ENCODE measurements around the gene MNAT1.
"Not testable (repeated sequence)": the region's sequence is repeated elsewhere in the genome, so short reads cannot be mapped to it uniquely, and the experiment has no call there.

Gene MNAT1

GRCh38 chr14:60736494-60736893 lies 1.9 kb downstream of the MNAT1 start:
- in situ Hi-C loops (cut with HindIII; ENCODE audit: low sequenced_read_pairs), result no loop called here

DNA sequence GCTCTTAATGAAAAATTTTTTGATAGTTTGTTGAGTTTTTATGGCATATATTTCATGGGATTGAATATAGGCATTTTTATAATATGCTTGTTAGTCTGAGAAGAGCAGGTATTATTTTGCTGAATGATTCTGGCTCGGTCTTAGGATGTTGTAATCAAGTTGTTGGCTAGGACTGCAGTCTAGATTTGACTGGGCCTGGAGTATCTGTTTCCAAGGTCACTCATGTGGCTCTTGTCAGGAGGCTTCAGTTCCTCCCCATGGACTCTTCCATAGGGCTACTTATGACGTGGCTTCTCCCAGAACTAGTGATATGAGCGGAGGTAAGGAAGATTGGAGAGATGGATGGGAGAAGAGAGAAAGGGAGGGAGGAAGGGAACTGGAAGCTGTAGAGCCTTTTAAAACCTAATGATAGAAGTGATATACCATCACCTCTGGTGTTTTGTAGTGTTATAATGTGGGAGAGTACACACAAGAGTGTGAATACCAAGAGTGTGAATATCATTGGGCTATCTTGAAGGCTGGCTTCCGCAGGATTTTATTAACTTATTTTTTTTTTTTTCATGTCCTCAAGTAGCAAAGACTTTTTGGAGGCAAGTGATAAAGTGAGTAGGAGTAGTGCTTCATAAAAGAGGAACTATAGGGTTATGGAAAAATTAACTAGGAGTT lies 4.4 kb downstream of the MNAT1 start:
- in situ Hi-C loops (cut with HindIII; ENCODE audit: low sequenced_read_pairs), result no loop called here

DNA sequence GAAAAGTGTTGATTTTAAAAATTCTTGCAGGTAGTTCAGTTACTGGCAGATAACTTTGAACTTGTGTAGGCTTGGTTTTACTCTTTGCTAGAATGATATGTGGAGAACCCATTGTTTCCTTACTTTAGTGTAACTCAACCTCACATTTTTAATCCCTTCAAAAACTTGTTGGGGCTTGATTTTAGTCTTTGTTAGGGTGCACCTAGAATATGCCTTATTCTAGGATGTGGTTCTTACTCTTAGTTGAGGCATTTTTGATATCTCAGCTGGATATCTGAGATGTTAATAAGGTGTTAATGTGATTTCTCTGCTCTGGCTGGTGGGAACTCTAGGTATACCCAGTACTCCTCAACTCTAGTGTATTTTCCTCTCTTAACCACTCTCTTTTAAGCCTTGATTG lies 10.0 kb downstream of the MNAT1 start:
- in situ Hi-C loops (cut with HindIII; ENCODE audit: low sequenced_read_pairs), result no loop called here

DNA sequence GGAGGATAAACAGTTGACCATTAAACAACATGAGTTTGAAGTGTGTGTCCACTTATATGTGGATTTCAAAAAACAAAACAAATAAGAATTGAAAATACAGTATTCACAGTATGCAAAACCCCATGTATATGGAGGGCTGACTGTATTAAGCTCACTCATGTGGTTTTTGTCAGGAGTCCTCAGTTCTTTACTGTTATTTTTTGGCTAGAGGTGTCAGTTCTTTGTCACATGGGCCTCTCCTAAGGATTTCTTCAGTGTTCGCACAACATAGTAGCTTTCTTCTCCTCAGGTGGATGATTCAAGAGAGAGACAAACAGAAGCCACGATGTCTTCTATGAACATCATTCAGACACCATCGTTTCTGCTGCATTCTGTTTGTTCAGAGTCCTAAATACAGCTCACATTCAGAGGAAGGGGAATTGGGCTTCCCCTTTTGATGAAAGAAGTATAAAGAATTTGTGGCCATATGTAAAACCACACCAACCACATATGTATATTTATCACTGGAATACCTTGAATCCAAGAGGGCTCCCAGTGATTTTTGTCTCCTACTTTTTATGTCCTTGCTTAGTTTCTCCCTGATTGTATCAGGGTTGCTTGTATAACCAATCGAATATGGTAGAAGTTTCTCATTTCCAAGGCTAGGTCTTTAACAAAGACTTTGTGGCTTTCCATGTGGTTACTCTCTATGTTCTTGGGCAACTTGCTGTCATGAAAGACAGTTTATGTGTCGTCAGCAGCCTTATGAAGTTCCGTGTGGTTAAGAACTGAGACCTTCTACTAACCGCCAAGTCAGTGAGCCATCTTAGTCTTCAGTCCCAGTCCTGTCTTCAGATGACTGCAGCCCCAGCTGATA lies 18.9 kb downstream of the MNAT1 start:
- in situ Hi-C loops (cut with HindIII; ENCODE audit: low sequenced_read_pairs), result no loop called here

DNA sequence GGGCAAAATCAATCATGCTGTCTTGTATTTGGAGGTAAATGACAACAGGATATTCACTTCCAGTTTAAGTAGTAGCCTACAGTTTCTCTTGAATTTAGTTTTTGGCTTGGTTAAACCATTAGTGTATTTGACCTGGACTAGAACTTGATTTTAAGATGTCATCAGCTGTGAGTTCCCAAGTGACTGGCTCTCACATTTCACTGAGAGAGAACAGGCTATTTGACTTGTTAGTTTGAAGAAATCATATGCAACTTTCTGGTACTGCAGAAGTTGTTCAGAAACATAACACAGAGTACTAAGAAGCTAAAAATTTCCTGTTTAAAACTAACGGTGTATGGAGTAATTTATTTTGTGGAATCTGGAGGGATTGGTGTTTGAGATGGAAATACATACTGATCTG lies 22.3 kb downstream of the MNAT1 start:
- in situ Hi-C loops (cut with HindIII; ENCODE audit: low sequenced_read_pairs), result no loop called here

- in situ Hi-C loops (cut with HindIII; ENCODE audit: low sequenced_read_pairs), result no loop called here
These were observed 23.0 kb downstream of the MNAT1 start for GRCh38 chr14:60757567-60758002.

- in situ Hi-C loops (cut with HindIII; ENCODE audit: low sequenced_read_pairs), result no loop called here
These were observed 24.3 kb downstream of the MNAT1 start for GRCh38 chr14:60758885-60759284.

GRCh38 chr14:60760209-60760608 lies 25.6 kb downstream of the MNAT1 start:
- in situ Hi-C loops (cut with HindIII; ENCODE audit: low sequenced_read_pairs), result no loop called here

DNA sequence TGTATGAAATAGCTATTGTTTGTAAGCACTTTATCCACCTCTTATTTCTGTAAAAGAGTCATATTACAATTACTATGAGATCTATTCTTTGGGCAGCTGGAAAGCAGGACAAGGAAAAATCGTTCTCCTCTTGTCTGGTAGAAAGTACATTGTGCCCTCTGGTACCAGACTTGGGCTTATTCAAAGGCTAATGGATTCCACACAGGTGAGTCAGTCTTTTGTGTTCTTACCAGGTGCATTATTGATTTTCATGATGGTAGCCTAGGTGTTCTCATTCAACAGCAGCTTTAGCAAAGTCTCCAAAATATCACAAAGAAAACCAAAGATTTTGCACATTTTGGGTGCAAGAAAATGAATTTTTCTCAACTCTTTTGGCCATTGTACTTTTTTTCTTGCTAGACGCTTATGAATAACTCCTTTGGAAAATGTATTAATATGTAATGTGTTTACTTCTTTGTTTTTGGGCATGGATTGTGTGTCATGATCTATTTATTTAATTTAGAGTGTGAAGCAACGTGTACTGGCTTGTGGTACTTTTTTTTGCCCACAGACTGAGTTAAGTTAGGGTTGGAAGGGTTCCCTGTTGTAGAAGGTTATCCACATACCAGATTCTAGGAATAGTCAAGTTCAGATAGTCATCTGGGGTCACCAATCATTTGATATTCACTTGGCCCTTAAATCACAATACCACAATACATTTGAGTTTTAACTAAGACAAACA lies 26.2 kb downstream of the MNAT1 start:
- in situ Hi-C loops (cut with HindIII; ENCODE audit: low sequenced_read_pairs), result no loop called here

GRCh38 chr14:60768602-60769001 lies 34.0 kb downstream of the MNAT1 start:
- in situ Hi-C loops (cut with HindIII; ENCODE audit: low sequenced_read_pairs), result no loop called here

DNA sequence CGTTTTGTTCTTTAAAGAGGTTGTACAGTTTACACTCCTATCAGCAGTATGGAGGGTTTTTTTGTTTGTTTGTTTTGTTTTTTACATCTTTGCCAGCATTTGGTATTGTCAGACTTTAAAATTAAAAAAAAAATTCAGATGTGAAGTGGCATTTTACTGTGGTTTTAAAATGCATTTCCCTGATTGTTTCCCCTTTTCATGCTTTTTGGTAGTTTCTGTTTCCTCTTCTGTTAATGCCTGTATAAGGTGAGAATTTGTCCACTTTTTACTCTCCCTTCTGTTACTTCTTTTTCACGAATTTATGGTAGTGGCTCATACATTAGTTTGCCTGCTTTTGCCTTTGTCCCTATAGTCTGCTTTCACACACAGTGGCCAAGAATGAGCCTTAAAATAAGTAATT lies 36.6 kb downstream of the MNAT1 start:
- in situ Hi-C loops (cut with HindIII; ENCODE audit: low sequenced_read_pairs), result no loop called here

DNA sequence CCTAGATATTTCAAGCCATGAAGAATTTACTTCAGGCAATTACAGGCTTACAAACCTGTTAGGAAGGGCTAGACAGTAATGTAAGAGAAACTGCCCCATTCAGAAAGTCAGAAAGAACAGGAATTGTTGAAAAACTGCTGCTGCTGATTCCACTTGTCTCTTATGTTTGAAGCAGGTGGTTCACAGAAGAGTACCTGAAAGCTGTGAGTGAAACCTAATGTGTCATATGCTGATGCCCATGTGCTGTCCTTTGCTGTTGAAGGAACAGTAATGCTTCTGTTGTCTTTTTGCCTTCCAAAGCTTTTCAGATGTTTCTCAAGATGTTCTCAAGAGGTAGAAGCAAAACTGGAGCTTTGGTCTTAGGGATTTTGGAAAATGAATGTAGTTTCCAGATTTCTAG lies 39.0 kb downstream of the MNAT1 start:
- in situ Hi-C loops (cut with HindIII; ENCODE audit: low sequenced_read_pairs), result no loop called here

- in situ Hi-C loops (cut with HindIII; ENCODE audit: low sequenced_read_pairs), result no loop called here
These were observed 40.7 kb downstream of the MNAT1 start for GRCh38 chr14:60775296-60775695.

DNA sequence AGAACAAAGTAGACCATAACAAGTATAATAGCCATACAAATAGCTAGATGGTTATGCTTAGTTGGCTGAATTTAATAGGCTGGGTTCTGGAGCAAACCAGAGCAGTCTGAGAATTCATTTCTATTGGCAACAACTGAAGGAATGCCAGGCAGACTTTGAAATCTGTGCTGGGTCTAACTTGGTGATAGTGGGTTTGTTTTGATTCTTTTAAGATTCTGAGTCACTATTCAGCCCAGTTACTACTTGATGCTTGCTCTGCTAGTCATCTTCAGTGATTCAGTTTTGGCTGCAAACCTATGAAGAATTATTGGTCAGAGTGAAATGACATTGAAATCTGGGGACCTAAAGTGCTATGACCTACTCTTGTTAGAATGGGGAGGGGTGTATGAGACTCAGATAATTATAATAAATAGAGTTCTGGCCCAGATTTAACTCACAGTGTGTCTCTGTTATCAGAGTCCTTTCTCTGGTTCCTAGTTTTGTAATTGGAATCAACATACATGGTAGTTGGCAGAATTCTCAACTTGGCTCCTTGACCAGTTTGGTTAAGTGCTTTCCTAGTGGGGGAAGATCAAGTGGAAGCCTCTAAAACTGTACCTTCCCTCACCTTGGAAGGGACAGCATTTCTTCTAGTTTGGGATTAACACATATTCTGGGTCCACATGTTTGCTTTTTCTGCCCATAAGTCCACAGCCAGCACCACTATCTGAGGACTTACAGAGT lies 43.5 kb downstream of the MNAT1 start:
- in situ Hi-C loops (cut with HindIII; ENCODE audit: low sequenced_read_pairs), result no loop called here

GRCh38 chr14:60779745-60780514 lies 45.4 kb downstream of the MNAT1 start:
- in situ Hi-C loops (cut with HindIII; ENCODE audit: low sequenced_read_pairs), result not testable (repeated sequence)

GRCh38 chr14:60780558-60780957 lies 46.0 kb downstream of the MNAT1 start:
- in situ Hi-C loops (cut with HindIII; ENCODE audit: low sequenced_read_pairs), result not testable (repeated sequence)

DNA sequence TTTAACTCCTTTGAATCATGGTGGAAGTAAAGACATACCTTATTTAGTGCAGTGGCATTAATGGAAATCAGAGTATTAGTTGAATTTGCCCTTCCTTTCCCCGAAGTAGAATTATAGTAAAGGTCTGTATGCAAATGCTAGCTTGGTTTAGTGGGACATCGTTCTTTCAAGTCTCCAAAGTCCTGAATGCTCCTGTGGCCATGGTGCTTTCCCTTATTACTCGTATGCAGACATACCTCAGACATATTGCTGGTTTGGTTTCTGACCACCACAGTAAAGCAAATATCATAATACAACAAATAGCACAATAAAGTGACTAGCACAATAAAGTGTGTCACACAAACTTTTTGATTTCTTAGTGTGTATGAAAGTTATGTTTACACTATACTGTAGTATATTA lies 52.3 kb downstream of the MNAT1 start:
- in situ Hi-C loops (cut with HindIII; ENCODE audit: low sequenced_read_pairs), result no loop called here

DNA sequence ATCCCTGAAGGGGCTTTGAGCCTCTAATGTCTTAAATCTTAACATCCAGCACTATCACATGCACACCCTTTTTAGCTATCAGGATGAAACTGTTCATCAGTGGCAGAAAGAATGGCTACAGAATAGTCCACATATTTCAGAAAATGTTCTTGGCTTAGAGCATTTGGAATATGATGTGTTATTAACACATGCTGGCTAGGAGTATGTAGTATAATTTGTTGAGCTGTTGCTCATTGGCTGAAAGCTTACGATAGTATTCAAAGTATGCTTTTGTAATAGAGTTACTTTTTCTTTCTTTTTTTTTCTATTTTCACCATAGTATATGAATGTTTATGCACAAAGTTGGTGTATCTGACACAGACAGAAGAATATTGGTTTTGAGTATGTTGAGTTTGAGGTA lies 55.1 kb downstream of the MNAT1 start:
- in situ Hi-C loops (cut with HindIII; ENCODE audit: low sequenced_read_pairs), result no loop called here

GRCh38 chr14:60790850-60791249 lies 56.3 kb downstream of the MNAT1 start:
- in situ Hi-C loops (cut with HindIII; ENCODE audit: low sequenced_read_pairs), result no loop called here

GRCh38 chr14:60796434-60796833 lies 61.9 kb downstream of the MNAT1 start:
- in situ Hi-C loops (cut with HindIII; ENCODE audit: low sequenced_read_pairs), result no loop called here

Measured in DLD1 (cell line).